HCT116 (cell line): ENCODE measurements around the gene SVEP1. TPM values are rescaled to one million over a fixed set of nuclear protein-coding genes. Genes with fewer than 3 reads are reported as not detected.

ENCODE experiments used
- ATAC-seq: fragments of 200-7000 bp; cut with Tn5 transposase; 2 replicates; pipeline ENCODE4 v1.9.1; 2020; ENCODE audit warnings: mild to moderate bottlenecking, moderate library complexity
- BruUV-seq: library from RNA; stranded (reverse); fragments of 400-500 nt; replicated peaks from 2 replicates; lab custom pipeline; 2021; lab: Mats Ljungman, UMichigan
- CTCF ChIA-PET: fragments of 300-600 bp; sonication (Branson Sonifier 250); formaldehyde crosslinking; loops from one replicate; lab custom pipeline; 2021; ENCODE audit warnings: antibody characterized with exemption; lab: Charles Lee
- POLR2A ChIA-PET: fragments of 300-600, 350-600 bp; sonication (Branson Sonifier 250); formaldehyde crosslinking; loops from one replicate; lab custom pipeline; 2021; ENCODE audit warnings: antibody characterized with exemption; lab: Charles Lee
- RAD21 ChIA-PET, 2 experiments: fragments of 300-600 bp; sonication (Branson Sonifier 250); formaldehyde crosslinking; loops; one replicate each; lab custom pipeline; 2023; ENCODE audit warnings: low total read pairs in 2 of 2; ENCODE audit not compliant: uncharacterized antibody in 2 of 2, unreplicated experiment in 2 of 2, low non-redundant PET in 1 of 2; lab: Charles Lee
- DNase-seq: peaks from one replicate; pipeline ENCODE4 v3.0.0-alpha.2; 2010; ENCODE audit warnings: low read depth, low spot score
- H2AFZ ChIP-seq: fragments of 200-600 bp; shearing (Covaris generic), sonication (generic); 2 replicates; pipeline ENCODE4 v1.6.1; 2017; ENCODE audit warnings: low read depth, mixed run types, mixed read lengths, antibody characterized with exemption, low read length; ENCODE audit not compliant: poor library complexity, severe bottlenecking
- H3K27ac ChIP-seq: 2 replicates; pipeline ENCODE4 v1.5.1; 2012; ENCODE audit warnings: low read depth, low read length
- H3K27me3 ChIP-seq: fragments of 200-600 bp; sonication (generic); 2 replicates; pipeline ENCODE4 v1.6.1; 2016; ENCODE audit warnings: mixed run types, low read length, mixed read lengths; ENCODE audit not compliant: insufficient read depth
- H3K36me3 ChIP-seq, 2 experiments: fragments of 200-500 bp in 1 of 2; fragments of 200-600 bp in 1 of 2; sonication (Bioruptor generic) in 1 of 2; sonication (generic) in 1 of 2; 2 replicates each; pipeline versions ENCODE4 v1.5.1 to v1.6.1; 2014 to 2016; ENCODE audit warnings: low read length in 2 of 2, inconsistent platforms in 1 of 2, mixed read lengths in 1 of 2, mixed run types in 1 of 2; ENCODE audit not compliant: insufficient read depth in 2 of 2, control insufficient read depth in 1 of 2
- H3K4me1 ChIP-seq, 2 experiments: fragments of 200-600 bp in 1 of 2; sonication (generic) in 1 of 2; 2 replicates each; pipeline versions ENCODE4 v1.5.1 to v1.6.1; 2012 to 2017; ENCODE audit warnings: low read length in 2 of 2, inconsistent platforms in 1 of 2, mild to moderate bottlenecking in 1 of 2, mixed read lengths in 1 of 2, mixed run types in 1 of 2, moderate library complexity in 1 of 2; ENCODE audit not compliant: insufficient read depth in 2 of 2, control insufficient read depth in 1 of 2
- H3K4me2 ChIP-seq: fragments of 200-600 bp; sonication (generic); 2 replicates; pipeline ENCODE4 v1.6.1; 2017; ENCODE audit warnings: mixed run types, low read length, mixed read lengths
- H3K4me3 ChIP-seq, 2 experiments: fragments of 200-600 bp in 1 of 2; sonication (generic) in 1 of 2; replicated peaks in 1 of 2; 2 replicates each; pipeline ENCODE4 v1.5.1; 2011 to 2016; ENCODE audit warnings: low read length in 2 of 2, control low read depth in 1 of 2, low read depth in 1 of 2, mild to moderate bottlenecking in 1 of 2, mixed read lengths in 1 of 2, mixed run types in 1 of 2
- H3K79me2 ChIP-seq: fragments of 200-600 bp; sonication (generic); 2 replicates; pipeline ENCODE4 v1.6.1; 2017; ENCODE audit warnings: mild to moderate bottlenecking, mixed run types, low read length, moderate library complexity, mixed read lengths; ENCODE audit not compliant: insufficient read depth
- H3K9ac ChIP-seq: fragments of 200-600 bp; sonication (generic); 2 replicates; pipeline ENCODE4 v1.6.1; 2016; ENCODE audit warnings: low read length, mixed read lengths
- H3K9me2 ChIP-seq: fragments of 200-600 bp; sonication (generic), shearing (Covaris generic); 2 replicates; pipeline ENCODE4 v1.6.1; 2017; ENCODE audit warnings: mixed run types, mild to moderate bottlenecking, moderate library complexity; ENCODE audit not compliant: insufficient read depth
- H3K9me3 ChIP-seq, 2 experiments: fragments of 200-500 bp in 1 of 2; fragments of 200-600 bp in 1 of 2; sonication (Bioruptor generic) in 1 of 2; sonication (generic) in 1 of 2; 2 replicates each; pipeline ENCODE4 v1.6.1; 2014 to 2017; ENCODE audit warnings: low read length in 2 of 2, mixed read lengths in 2 of 2, inconsistent platforms in 1 of 2, low read depth in 1 of 2, mild to moderate bottlenecking in 1 of 2, mixed run types in 1 of 2, moderate library complexity in 1 of 2; ENCODE audit not compliant: control insufficient read depth in 1 of 2, insufficient read depth in 1 of 2
- H4K20me1 ChIP-seq: fragments of 200-600 bp; sonication (generic), shearing (Covaris generic); 2 replicates; pipeline ENCODE4 v1.6.1; 2017; ENCODE audit warnings: mixed run types, mild to moderate bottlenecking, moderate library complexity; ENCODE audit not compliant: insufficient read depth
- EZH2 ChIP-seq: fragments of 200-600 bp; sonication (generic); IDR thresholded peaks from 2 replicates; pipeline ENCODE4 v1.6.1; 2017; ENCODE audit warnings: antibody characterized with exemption, mixed run types
- EZH2phosphoT487 ChIP-seq: fragments of 200-600 bp; IDR thresholded peaks from 2 replicates; pipeline ENCODE4 v1.6.1; 2018; ENCODE audit warnings: antibody characterized with exemption, borderline replicate concordance
- SIN3A ChIP-seq: IDR thresholded peaks from 2 replicates; pipeline ENCODE4 v1.6.1; 2012; ENCODE audit warnings: low read depth
- TCF7L2 ChIP-seq: IDR thresholded peaks from 2 replicates; pipeline ENCODE4 v1.7.0; 2011; ENCODE audit warnings: borderline replicate concordance, inconsistent platforms; ENCODE audit not compliant: insufficient read depth, insufficient read length; ENCODE audit errors: extremely low read depth
- intact Hi-C: fragments of 100-400 bp; cut with micrococcal nuclease; formaldehyde crosslinking; loops from 2 replicates; pipeline ENCODE4 v1.10.0; 2022
- total RNA-seq: library from RNA; stranded (reverse); gene quantifications from one replicate; pipeline ENCODE4 v1.2.1, GENCODE V29; 2021; ENCODE audit not compliant: unreplicated experiment
- TF ChIP-seq, protein P1 (sequence below): IDR thresholded peaks from 2 replicates; pipeline ENCODE4 v1.6.1; 2012; ENCODE audit warnings: low read depth

The SVEP1 gene
- total RNA-seq, 1 experiment from 2014 or later: 0.15 TPM

DNA sequence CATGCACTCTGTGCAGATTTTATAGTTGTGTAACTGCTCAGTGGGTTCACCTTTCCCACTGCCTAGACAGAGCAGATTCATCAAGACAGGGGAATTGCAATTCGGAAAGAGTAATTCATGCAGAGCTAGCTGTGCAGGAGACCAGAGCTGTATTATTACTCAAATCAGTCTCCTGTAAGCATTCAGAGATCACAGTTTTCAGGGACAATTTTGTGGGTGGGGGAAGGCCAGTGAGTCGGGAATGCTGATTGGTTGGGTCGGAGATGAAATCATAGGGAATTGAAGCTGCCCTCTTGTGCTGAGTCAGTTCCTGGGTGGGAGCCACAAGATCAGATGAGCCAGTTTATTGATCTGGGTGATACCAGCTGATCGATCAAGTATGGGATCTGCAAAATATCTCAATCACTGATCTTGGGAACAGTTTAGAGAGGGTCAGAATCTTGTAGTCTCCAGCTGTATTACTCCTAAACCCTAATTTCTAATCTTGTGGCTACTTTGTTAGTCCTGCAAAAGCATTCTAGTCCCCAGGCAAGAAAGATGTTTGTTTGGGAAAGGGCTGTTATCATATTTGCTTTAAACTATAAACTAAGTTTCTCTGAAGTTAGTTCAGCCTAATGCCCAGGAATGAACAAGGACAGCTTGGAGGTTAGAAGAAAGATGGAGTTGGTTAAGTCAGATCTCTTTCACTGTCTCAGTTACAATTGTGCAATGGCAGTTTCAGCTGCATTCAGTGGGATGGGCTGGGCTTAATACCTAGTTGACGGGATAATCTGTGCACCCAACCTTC, 12.7 kb upstream of the SVEP1 start:
- no peaks in the 10 kb centered on the region for H3K4me1 ChIP-seq
- ChIA-PET RAD21 (no interaction called here), POLR2A (no interaction called here)
- H3K27me3 ChIP-seq: no peaks in the 10 kb centered on the region
- no peak overlapping the region for H3K27ac ChIP-seq
- intact Hi-C loops: no loop called here
- no peak overlapping the region for H3K9ac ChIP-seq
- TF ChIP-seq, protein P1, sequence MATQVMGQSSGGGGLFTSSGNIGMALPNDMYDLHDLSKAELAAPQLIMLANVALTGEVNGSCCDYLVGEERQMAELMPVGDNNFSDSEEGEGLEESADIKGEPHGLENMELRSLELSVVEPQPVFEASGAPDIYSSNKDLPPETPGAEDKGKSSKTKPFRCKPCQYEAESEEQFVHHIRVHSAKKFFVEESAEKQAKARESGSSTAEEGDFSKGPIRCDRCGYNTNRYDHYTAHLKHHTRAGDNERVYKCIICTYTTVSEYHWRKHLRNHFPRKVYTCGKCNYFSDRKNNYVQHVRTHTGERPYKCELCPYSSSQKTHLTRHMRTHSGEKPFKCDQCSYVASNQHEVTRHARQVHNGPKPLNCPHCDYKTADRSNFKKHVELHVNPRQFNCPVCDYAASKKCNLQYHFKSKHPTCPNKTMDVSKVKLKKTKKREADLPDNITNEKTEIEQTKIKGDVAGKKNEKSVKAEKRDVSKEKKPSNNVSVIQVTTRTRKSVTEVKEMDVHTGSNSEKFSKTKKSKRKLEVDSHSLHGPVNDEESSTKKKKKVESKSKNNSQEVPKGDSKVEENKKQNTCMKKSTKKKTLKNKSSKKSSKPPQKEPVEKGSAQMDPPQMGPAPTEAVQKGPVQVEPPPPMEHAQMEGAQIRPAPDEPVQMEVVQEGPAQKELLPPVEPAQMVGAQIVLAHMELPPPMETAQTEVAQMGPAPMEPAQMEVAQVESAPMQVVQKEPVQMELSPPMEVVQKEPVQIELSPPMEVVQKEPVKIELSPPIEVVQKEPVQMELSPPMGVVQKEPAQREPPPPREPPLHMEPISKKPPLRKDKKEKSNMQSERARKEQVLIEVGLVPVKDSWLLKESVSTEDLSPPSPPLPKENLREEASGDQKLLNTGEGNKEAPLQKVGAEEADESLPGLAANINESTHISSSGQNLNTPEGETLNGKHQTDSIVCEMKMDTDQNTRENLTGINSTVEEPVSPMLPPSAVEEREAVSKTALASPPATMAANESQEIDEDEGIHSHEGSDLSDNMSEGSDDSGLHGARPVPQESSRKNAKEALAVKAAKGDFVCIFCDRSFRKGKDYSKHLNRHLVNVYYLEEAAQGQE: no peak
- no peak for TF ChIP-seq SIN3A
- TF ChIP-seq EZH2: no peak
- no peak for TF ChIP-seq TCF7L2
- TF ChIP-seq EZH2phosphoT487: no peak
- TF ChIP-seq, all 23 proteins: peak for 0
- Histone ChIP-seq H2AFZ (no peak overlapping the region), H3K36me3 (no peaks in the 10 kb centered on the region), H3K4me3 (no peak overlapping the region), H3K9me3 (0 out of 4 replicates have a peak, but pooled peaks cover 0 to 4% of the 10 kb centered on the region in 2 experiments), H4K20me1 (no peaks in the 10 kb centered on the region), H3K79me2 (no peaks in the 10 kb centered on the region), H3K4me2 (no peak overlapping the region), H3K9me2 (no peaks in the 10 kb centered on the region)
- DNase-seq (no peak), ATAC-seq (no peak)
- CTCF ChIA-PET: no interaction called here
- no TSS peak for BruUV-seq
